T-helper 2 cell treated with Interferon-gamma antibody and Interleukin-4, amounts not matched to agents 5 μg/mL and 100 μg/mL, for 36 hours (primary cell): ENCODE results near the gene SIM2.

Source experiments
- DNase-seq: peaks from one replicate; pipeline ENCODE4 v3.0.0; 2021; ENCODE audit warnings: low spot score
- H3K27ac Mint-ChIP-seq: one replicate; pipeline ENCODE4 v1.8.0; 2021; ENCODE audit warnings: mild to moderate bottlenecking, mixed read lengths
- H3K27me3 Mint-ChIP-seq: one replicate; pipeline ENCODE4 v1.8.0; 2021; ENCODE audit warnings: low read depth, mixed read lengths
- H3K36me3 Mint-ChIP-seq: one replicate; pipeline ENCODE4 v1.8.0; 2021; ENCODE audit warnings: low read depth, mixed read lengths
- H3K4me1 Mint-ChIP-seq: one replicate; pipeline ENCODE4 v1.8.0; 2021; ENCODE audit warnings: low read depth, mixed read lengths
- H3K4me3 Mint-ChIP-seq: one replicate; pipeline ENCODE4 v1.8.0; 2022; ENCODE audit warnings: mild to moderate bottlenecking, moderate library complexity, mixed read lengths
- H3K9me3 Mint-ChIP-seq: one replicate; pipeline ENCODE4 v1.8.0; 2021; ENCODE audit warnings: mixed read lengths

SIM2 gene

GRCh38 chr21:36692835-36693488 lies 6.0 kb upstream of the SIM2 start:
- Mint-ChIP-seq H3K27ac (no peak overlapping the region), H3K27me3 (peaks cover 89% of the 10 kb centered on the region), H3K4me1 (no peaks in the 10 kb centered on the region), H3K36me3 (no peaks in the 10 kb centered on the region), H3K4me3 (no peak overlapping the region), H3K9me3 (no peaks in the 10 kb centered on the region)
- no peak for DNase-seq

- Mint-ChIP-seq H3K27me3 (peaks cover 85% of the 10 kb centered on the region), H3K9me3 (no peaks in the 10 kb centered on the region), H3K36me3 (no peaks in the 10 kb centered on the region), H3K4me3 (no peak overlapping the region), H3K27ac (no peak overlapping the region), H3K4me1 (no peaks in the 10 kb centered on the region)
- DNase-seq = no peak
Observed at GRCh38 chr21:36693489-36694030, 5.4 kb upstream of the SIM2 start.

DNA sequence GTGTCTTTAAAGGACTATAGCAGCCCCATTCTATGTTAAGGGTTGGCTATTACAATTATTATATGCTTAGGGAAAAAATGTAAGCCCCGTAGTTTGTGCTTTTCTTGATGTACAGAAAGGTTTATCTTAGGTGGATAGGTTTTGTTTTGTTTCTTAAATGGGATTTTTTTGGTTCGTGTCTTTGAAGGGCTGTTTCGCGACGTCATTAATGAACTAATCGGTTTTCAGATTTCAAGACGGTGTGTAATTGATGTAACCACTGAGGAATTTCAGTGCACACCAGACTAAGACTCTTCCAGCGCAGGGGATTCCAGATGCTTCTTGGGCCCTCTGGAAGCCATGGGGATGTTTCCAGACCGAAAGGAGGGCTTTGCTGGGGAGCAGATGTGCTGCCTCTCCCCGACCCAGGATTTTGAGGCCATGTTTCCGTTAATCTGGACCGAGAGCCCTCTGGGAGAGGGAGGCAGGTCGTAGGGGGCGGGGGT lies 4.8 kb upstream of the SIM2 start:
- Mint-ChIP-seq H3K36me3 (no peaks in the 10 kb centered on the region), H3K4me1 (no peaks in the 10 kb centered on the region), H3K4me3 (no peak overlapping the region), H3K27me3 (peaks cover 83% of the 10 kb centered on the region), H3K9me3 (no peaks in the 10 kb centered on the region), H3K27ac (peak overlapping the region; percentile 42)
- DNase-seq = no peak

DNA sequence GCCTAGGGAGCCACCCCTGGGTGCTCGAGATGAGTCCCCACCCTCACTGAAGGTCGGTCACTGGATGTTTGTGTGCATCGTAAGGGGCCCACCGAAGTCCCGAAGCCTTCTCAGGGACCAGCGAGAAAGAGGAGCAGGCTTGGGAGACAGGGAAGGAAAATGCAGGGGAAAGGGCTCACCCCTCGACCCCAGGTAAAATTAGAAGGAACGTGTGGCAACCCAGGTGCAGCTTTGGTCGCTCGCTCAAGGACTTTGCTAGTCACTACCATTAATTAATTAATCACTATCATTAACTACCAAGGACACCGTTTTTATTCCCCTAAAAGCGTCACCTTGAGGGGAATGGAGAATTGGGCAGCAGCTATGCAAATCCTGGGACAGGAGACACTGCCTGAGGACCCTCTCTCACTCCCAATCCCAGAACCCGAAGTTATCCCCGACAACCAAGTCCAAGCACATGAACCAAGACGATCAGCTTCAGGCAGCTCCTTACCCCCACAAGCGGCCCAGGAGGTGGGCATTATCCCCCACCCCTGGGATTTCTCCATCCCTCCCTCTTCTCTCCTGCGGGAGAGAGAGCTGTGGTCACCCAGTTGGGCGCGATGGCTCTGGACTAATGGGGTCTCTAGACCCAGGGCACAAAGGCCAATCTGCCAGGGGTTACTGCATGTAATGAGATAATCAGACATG lies 4.2 kb upstream of the SIM2 start:
- no peak overlapping the region for H3K27ac Mint-ChIP-seq
- H3K4me1 Mint-ChIP-seq = no peaks in the 10 kb centered on the region
- no peak for DNase-seq
- H3K4me3 Mint-ChIP-seq = no peak overlapping the region
- no peaks in the 10 kb centered on the region for H3K36me3 Mint-ChIP-seq
- peaks cover 76% of the 10 kb centered on the region for H3K27me3 Mint-ChIP-seq
- no peaks in the 10 kb centered on the region for H3K9me3 Mint-ChIP-seq

DNA sequence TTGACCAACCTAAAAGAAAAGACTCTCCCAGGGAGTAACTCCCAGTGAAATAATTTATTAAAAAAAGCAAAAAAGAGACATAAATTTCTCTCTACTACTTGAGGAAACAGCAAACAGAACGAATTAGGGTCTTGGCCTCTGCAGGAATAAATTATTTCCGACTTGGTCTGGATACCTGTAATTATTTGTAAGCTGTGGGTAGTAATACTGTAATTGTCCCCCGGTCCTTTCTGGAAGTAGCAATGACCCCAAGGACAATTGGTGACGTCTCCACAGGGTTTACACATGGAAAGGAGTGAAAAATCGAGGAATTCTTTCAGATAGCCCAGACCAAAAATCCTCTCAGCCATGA lies 3.7 kb upstream of the SIM2 start:
- Mint-ChIP-seq H3K27me3 (peaks cover 75% of the 10 kb centered on the region), H3K4me1 (peaks cover 2% of the 10 kb centered on the region), H3K4me3 (no peak overlapping the region), H3K27ac (no peak overlapping the region), H3K36me3 (no peaks in the 10 kb centered on the region), H3K9me3 (no peaks in the 10 kb centered on the region)
- DNase-seq = no peak

- H3K27ac Mint-ChIP-seq = no peak overlapping the region
- no peak for DNase-seq
- peaks cover 2% of the 10 kb centered on the region for H3K36me3 Mint-ChIP-seq
Observed at GRCh38 chr21:36695671-36696389, 3.1 kb upstream of the SIM2 start.

DNA sequence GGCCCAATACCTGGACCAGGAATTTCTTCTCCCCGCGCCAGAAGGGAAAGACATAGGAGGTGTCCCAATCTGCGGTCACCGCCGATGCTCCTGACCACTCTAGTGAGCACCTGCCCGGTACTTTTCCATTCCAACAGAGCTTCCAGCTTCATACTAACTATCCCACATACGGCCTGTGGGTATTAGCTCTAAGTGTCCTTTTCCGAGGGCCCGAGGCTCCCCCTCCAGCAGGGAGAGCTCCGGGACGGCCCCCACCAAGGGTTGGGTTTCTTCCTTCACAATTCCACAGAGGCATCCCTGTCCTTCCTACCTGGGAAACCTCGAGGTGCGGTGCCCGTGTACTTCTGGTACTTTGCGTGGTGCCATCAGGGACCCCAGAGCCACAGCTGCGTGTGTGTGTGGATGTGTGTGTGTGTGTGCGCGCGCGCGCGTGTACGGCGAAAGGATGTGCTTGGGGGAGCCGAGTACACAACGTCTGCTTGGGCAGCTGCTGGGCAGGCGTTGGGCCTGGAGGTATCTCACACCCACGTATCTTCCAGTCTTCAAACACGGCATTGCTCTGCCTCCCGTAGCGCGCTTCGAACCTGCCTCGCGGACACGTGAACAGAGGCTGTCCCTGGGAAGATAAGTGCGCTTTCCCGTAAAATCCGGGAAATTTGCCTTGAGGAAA lies 2.4 kb upstream of the SIM2 start:
- Mint-ChIP-seq H3K27me3 (peaks cover 72% of the 10 kb centered on the region), H3K36me3 (peaks cover 2% of the 10 kb centered on the region), H3K4me1 (peaks cover 5% of the 10 kb centered on the region), H3K9me3 (no peaks in the 10 kb centered on the region), H3K4me3 (no peak overlapping the region), H3K27ac (no peak overlapping the region)
- no peak for DNase-seq

More at GRCh38 chr21:36695671-36696389, 3.1 kb upstream of the SIM2 start:
- Mint-ChIP-seq H3K27me3 (peaks cover 75% of the 10 kb centered on the region), H3K9me3 (no peaks in the 10 kb centered on the region), H3K4me1 (peaks cover 5% of the 10 kb centered on the region), H3K4me3 (no peak overlapping the region)

DNA sequence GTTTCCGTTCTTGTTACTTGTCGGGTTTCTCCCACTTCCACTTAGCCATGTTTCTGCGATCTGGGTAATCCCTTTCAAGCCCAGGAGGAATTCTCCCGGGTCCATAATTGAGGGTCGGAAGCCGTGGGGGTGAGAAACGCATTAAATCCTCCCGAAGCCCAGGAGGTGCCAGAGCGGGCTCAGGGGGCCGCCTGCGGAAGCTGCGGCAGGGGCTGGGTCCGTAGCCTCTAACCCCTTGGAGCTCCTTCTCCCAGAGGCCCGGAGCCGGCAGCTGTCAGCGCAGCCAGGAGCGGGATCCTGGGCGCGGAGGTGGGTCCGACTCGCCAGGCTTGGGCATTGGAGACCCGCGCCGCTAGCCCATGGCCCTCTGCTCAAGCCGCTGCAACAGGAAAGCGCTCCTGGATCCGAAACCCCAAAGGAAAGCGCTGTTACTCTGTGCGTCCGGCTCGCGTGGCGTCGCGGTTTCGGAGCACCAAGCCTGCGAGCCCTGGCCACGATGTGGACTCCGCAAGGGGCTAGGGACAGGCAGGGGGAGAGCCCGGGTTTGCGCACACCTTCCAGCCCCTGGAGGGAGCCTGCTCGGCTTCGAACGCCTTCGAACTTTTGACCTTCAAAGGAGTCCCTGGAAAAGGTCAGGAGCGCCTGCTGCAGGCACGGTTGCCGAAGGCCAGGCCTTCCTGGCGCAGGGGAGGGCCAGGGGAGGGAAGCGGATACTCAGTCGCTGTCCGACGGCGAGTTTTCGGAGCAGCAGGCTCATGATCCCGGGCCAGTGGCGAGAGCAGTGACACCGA lies 1.7 kb upstream of the SIM2 start:
- Mint-ChIP-seq H3K4me1 (peaks cover 5% of the 10 kb centered on the region), H3K27me3 (peaks cover 72% of the 10 kb centered on the region), H3K36me3 (peaks cover 2% of the 10 kb centered on the region), H3K9me3 (no peaks in the 10 kb centered on the region), H3K4me3 (no peak overlapping the region), H3K27ac (no peak overlapping the region)
- no peak for DNase-seq

DNA sequence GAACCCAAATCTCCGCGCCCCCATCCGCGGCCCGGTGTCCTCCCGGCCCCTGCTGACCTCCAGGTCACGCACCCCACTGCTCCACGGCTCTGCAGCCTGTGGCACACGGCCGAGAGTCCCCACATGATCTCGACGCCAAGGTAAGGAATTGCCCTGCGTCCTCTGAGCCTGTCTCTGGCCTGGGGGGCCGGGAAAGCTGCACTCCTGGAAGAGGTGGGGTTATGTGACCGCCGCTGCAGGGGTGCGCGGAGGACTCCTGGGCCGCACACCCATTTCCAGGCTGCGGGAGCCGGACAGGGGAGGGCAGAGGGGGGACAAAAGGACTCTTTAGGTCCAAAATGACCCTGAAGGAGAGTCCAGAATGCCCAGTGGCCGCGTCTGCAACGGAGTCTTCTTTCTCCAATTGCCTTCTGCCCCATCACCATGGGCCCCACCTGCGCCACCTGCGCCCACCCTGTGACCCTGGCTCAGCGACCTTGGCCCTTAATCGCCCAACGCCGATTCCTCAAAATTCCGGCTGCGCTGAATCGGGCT lies 997 bp upstream of the SIM2 start:
- no peaks in the 10 kb centered on the region for H3K9me3 Mint-ChIP-seq
- H3K4me3 Mint-ChIP-seq = no peak overlapping the region
- H3K27me3 Mint-ChIP-seq = peaks cover 73% of the 10 kb centered on the region
- peaks cover 5% of the 10 kb centered on the region for H3K4me1 Mint-ChIP-seq
- H3K27ac Mint-ChIP-seq = no peak overlapping the region
- peaks cover 2% of the 10 kb centered on the region for H3K36me3 Mint-ChIP-seq
- DNase-seq = no peak

DNA sequence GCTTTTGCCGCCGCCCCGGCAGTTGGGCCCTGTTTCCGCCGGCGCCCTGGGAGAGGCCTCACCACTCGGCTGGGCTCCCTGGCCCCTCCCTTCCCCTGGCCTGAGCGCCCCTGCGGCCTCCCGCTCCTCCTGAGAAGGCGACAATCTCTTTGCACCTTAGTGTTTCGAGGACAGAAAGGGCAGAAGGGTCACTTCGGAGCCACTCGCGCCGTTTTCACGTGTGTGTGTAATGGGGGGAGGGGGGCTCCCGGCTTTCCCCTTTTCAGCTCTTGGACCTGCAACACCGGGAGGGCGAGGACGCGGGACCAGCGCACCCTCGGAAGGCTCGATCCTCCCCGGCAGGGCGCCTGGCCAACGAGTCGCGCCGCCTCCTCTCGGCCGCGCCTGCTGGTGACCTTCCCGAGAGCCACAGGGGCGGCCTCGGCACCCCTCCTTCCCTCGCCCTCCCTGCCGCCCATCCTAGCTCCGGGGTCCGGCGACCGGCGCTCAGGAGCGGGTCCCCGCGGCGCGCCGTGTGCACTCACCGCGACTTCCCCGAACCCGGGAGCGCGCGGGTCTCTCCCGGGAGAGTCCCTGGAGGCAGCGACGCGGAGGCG lies 432 bp upstream of the SIM2 start:
- no peak for DNase-seq
- H3K4me3 Mint-ChIP-seq = no peak overlapping the region
- peaks cover 2% of the 10 kb centered on the region for H3K36me3 Mint-ChIP-seq
- H3K9me3 Mint-ChIP-seq = no peaks in the 10 kb centered on the region
- H3K27ac Mint-ChIP-seq = no peak overlapping the region
- peaks cover 5% of the 10 kb centered on the region for H3K4me1 Mint-ChIP-seq
- peaks cover 77% of the 10 kb centered on the region for H3K27me3 Mint-ChIP-seq

DNA sequence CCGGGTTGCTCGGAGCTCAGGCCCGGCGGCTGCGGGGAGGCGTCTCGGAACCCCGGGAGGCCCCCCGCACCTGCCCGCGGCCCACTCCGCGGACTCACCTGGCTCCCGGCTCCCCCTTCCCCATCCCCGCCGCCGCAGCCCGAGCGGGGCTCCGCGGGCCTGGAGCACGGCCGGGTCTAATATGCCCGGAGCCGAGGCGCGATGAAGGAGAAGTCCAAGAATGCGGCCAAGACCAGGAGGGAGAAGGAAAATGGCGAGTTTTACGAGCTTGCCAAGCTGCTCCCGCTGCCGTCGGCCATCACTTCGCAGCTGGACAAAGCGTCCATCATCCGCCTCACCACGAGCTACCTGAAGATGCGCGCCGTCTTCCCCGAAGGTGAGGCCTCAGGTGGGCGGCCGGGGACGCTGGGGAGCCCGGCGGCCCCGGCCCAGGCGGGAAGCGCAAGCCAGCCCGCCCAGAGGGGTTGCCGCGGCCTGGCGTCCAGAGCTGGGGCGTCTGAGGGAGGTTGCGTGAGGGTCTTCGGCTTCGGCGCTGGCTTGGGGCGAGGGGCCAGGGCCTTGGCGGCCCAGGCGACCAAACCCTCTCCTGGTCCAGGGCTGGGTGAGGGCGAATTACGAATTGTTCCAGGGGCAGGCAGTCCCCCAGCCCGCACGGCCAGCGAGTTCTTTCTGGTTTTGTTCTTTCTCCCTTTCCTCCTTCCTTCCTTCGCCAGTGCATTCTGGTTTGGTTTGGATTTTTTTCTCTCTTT lies 805 bp downstream of the SIM2 start:
- Mint-ChIP-seq H3K36me3 (peaks cover 2% of the 10 kb centered on the region), H3K4me3 (peak overlapping the region; percentile 48), H3K9me3 (no peaks in the 10 kb centered on the region), H3K27me3 (peaks cover 76% of the 10 kb centered on the region), H3K27ac (peak overlapping the region; percentile 81), H3K4me1 (peaks cover 5% of the 10 kb centered on the region)
- DNase-seq = no peak

GRCh38 chr21:36700295-36700970 lies 1.5 kb downstream of the SIM2 start:
- peaks cover 76% of the 10 kb centered on the region for H3K27me3 Mint-ChIP-seq
- H3K36me3 Mint-ChIP-seq = peaks cover 2% of the 10 kb centered on the region
- DNase-seq = no peak
- H3K9me3 Mint-ChIP-seq = no peaks in the 10 kb centered on the region
- H3K27ac Mint-ChIP-seq = peak overlapping the region; percentile 81
- H3K4me3 Mint-ChIP-seq = peak overlapping the region; percentile 48
- H3K4me1 Mint-ChIP-seq = peaks cover 5% of the 10 kb centered on the region
